ENCODE measurements around the gene CDK5.

DNA sequence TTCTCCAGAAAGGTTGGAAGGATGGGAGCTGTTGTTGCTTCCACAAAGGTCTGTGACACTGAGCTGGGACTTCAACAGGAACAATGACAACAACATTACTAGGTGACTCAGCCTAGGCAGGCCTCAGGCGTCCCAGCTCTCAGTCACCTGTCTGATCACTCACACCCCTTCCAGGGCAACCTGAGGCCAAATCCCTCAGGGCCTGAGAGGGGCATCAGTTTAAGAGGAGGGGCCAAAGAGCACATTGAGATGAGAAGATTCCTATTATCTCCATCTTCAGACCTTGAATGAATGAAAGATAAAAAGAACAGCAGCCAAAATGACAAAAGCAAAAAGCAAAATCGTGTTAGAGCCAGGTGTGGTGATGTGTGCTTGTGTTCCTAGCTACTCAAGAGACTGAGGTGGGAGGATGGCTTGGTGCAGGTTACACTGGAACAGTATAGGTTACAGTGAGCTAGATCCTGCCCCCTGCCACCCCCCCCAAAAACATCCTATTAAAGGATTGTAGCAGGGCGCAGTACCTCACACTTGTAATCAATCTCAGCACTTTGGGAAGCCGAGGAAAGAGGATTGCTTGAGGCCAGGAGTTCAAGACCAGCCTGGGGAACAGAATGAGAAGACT lies 33.2 kb downstream of the CDK5 start, which contains the start of gene ATG9B:
- no peak for TF ChIP-seq EZH2 (IDR thresholded peaks at IDR 0.05; ENCODE audit: low read length)
- TF ChIP-seq, protein P1, sequence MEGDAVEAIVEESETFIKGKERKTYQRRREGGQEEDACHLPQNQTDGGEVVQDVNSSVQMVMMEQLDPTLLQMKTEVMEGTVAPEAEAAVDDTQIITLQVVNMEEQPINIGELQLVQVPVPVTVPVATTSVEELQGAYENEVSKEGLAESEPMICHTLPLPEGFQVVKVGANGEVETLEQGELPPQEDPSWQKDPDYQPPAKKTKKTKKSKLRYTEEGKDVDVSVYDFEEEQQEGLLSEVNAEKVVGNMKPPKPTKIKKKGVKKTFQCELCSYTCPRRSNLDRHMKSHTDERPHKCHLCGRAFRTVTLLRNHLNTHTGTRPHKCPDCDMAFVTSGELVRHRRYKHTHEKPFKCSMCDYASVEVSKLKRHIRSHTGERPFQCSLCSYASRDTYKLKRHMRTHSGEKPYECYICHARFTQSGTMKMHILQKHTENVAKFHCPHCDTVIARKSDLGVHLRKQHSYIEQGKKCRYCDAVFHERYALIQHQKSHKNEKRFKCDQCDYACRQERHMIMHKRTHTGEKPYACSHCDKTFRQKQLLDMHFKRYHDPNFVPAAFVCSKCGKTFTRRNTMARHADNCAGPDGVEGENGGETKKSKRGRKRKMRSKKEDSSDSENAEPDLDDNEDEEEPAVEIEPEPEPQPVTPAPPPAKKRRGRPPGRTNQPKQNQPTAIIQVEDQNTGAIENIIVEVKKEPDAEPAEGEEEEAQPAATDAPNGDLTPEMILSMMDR (optimal IDR thresholded peaks at IDR 0.05 in 1 of 3, IDR thresholded peaks at IDR 0.05 in 1 of 3, conservative IDR thresholded peaks at IDR 0.05 in 1 of 3; ENCODE audit: extremely low read depth in 1 of 3, insufficient read depth in 2 of 3, low read length in 3 of 3), result no peak

Measured in keratinocyte (primary cell).